GM18526 (cell line): ENCODE results near the gene HMGCS2.

ENCODE experiments used
- POLR2A ChIP-seq: IDR thresholded peaks from 3 replicates; pipeline ENCODE4 v1.6.1; 2011; ENCODE audit not compliant: insufficient read length; ENCODE audit errors: extremely low read depth

The HMGCS2 gene

DNA sequence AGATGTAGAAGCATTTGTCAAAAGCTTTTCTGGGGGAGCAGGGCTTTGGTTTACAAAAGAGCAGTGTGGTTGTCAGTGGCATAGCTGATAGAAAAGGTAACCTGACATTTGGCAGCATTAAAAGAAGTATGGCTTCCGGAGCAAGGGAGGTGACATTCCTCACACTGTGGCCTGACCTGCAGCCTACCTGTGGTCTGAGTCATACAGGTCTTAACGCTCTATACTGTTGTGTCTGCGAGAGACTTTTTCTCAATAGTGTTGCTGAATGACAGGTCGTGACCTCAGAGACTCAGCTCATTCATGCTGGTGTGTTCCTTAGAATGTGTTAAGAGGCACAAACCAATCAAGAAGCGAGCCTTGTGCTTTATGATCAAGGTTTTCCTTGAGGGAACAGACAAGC lies 37.6 kb downstream of the HMGCS2 start:
- TF ChIP-seq POLR2A: no peak

DNA sequence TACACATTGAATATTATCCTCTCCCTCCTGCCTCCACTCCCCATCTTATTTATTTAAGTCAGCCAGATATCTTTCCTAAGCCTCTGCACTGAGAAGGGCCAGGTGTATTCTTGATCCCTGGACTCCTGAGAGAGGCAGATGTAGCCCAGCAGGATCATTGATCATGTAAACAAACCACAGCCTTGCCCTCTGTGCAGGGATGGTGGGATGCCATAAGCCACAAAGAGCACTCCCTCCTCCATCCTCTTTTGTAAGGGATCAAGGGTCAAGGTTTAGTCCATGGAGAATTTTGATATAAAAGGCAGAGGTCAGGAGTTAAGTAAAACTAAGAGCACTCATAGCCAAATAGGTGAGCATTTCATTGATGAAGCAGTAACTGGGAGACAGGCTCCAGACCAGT lies 39.7 kb downstream of the HMGCS2 start:
- TF ChIP-seq POLR2A: no peak

DNA sequence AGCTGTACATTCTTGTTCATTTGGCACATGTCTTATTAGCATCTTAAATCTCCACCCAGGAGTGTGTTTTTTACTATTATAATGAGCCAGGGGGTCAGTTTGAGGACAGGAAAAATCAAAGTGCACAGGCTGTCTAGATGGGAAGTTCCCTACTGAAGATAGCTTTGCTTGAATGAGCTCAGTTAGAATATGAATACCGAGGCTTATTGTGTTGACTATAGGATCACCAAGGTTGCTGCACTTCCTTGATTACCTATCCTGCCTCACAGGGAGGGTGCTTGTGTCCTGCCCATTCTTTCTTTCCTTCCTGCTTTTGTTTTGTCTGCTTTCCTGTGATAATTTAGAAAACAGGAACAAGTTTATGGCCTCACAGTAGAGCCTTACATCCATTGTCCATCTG lies 40.7 kb downstream of the HMGCS2 start:
- no peak for TF ChIP-seq POLR2A

DNA sequence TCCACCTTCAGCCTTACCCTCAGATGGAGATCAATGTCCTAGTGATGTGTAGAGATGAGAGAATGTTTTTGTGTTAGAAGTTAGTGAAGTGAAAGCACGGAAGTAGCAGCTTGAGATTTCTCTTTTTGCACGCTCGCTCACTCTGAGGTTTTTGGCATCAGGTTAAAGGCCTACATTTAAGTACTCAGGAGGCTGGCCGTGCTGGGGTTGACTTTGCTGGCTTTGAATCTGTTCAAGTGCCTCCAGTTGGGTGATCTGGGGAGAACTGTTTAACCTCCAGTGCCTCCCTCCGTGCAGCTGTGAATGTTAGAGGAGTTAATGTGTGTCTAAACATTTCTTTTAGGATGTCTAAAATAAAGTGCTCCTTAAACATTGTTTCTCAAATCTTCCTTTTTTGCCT lies 43.1 kb downstream of the HMGCS2 start:
- no peak for TF ChIP-seq POLR2A

DNA sequence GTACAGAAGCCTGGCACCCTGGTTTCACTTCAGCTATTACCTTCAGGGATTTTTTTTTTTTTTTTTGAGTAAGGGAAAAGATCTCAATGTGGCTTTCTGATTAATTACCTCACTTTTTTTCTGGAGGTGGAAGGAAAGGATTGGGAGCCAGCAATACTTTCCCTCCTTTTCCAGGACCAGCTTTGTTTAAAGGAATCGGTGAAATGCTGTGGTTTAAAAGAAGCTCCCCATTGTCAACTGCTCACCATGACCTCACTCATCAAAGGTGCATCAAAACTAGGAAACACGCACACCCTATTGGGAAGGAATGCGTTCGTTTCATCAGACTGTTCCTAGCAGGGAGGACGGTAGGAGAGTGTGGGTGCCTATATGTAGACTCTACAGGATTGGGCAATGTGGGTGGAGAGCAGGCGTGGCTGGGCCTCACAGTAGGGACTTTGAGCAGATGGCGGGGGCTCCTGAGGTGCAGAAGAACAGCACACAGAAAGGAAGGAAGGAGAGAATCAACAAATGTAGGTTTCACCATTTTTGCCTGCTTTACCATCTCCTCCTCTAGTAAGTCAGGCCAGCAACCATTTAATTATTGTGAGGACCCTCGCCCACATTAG lies 44.0 kb downstream of the HMGCS2 start:
- no peak for TF ChIP-seq POLR2A

DNA sequence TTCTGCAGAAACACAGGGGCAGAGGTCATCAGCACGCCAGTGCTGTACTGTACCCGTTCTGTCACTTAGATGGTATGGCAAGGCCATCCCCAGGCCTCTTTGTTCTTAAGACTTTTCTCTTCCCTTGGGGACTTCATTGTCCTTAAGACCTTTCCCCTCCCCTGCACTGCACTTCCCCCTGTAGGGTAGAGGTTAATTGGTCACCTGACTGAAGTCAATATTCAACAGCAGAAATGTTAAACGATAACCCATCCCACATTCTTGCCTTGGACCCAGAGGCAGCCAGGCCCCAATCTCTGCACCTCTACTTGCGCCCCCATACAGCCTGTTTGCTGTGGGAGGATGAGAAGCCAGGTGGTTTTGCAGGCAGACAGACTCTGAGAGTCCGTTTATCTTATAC lies 46.8 kb downstream of the HMGCS2 start:
- no peak for TF ChIP-seq POLR2A

DNA sequence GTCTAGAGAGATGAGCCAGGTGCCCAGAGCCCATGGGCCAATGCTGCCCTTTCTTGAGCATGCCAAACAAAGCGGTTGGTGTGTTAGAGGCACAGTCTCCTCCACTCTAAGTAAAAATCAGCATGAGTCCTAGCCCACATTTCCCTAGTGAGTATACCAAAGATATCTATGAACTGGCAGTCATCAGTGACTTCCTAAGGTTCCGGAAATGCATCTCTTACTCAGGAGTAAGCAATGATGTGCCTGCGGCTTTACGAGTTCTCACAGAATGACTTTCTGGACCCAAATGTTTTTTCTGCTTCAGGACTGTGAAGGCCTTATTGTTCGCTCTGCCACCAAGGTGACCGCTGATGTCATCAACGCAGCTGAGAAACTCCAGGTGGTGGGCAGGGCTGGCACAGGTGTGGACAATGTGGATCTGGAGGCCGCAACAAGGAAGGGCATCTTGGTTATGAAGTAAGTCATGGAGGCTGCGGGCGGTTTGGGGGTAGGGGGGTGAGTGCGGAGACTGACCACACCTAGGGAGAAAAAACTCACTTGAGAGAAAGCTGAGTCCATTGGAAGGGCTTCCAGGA lies 47.8 kb downstream of the HMGCS2 start:
- no peak for TF ChIP-seq POLR2A

DNA sequence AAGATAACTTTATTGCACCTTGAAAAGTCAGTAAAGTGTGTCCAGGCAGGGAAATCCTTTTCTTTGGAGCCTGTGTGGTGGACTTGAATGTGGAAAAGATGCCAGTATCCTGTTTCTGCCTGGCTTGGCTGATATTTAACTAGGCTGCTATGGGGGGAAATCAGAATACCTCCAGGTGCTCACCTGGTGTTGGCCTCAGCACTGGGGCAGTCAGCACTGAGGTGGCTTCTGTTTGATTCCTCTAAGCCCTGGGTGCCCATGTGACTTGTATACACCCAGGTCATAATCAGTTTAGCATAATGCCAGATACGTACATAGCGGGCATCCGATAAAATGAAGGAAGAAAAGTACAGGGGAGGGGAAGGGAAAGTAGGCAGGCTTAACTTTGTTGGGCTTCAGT lies 49.7 kb downstream of the HMGCS2 start:
- TF ChIP-seq POLR2A: no peak

DNA sequence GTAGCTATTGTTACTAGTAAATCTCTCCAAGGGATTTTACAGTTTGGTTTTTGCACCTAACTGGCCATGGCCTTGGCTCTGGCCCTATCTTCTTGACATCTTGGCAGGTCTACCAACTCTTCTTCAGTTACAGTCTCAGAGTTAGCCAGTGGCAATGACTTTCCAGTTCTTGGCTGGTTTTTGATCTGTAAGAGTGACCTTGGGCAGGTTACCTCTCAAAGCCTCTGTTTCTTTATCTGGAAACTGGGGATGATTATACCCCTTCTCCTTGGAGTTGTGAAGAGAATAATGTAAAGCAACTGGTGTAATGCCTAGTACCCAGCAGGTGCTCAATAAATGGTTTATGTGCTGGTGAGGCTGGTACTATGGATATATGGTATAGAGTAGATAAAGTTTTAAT lies 50.3 kb downstream of the HMGCS2 start:
- TF ChIP-seq POLR2A: no peak

DNA sequence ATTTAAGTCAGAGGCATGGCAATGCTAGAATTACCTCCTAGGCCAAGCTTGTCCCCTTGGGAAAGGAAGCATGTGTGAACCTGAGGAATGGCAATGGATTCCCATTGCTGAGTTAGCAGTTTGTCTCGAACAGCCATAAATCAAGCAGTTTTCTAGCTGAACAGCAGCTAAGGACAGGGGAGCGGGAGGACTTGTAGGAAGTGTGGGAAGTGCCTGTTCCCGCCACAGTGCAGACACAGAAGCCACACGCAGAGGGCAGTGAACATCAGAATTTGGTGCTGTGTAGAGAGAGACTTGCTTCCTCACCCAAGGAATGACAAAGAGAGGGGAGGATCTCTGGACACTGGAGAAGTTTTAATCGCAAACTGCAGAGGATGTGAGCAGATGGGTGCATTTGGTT lies 53.2 kb downstream of the HMGCS2 start:
- no peak for TF ChIP-seq POLR2A

DNA sequence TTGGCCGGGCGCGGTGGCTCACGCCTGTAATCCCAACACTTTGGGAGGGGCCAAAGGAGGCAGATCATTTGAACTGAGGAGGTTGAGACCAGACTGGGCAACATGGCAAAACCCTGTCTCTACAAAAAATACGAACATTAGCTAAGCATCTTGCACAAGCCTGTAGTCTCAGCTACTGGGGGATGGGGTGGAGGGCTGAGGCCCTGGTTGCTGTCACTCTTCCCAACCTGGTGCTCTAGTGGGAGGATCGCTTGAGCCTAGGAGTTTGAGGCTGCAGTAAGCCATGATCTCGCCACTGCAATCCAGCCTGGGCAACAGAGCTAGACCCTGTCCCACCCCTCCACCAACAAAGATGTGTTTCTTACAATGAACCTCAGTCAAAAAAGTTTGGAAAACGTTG lies 54.1 kb downstream of the HMGCS2 start:
- no peak for TF ChIP-seq POLR2A

DNA sequence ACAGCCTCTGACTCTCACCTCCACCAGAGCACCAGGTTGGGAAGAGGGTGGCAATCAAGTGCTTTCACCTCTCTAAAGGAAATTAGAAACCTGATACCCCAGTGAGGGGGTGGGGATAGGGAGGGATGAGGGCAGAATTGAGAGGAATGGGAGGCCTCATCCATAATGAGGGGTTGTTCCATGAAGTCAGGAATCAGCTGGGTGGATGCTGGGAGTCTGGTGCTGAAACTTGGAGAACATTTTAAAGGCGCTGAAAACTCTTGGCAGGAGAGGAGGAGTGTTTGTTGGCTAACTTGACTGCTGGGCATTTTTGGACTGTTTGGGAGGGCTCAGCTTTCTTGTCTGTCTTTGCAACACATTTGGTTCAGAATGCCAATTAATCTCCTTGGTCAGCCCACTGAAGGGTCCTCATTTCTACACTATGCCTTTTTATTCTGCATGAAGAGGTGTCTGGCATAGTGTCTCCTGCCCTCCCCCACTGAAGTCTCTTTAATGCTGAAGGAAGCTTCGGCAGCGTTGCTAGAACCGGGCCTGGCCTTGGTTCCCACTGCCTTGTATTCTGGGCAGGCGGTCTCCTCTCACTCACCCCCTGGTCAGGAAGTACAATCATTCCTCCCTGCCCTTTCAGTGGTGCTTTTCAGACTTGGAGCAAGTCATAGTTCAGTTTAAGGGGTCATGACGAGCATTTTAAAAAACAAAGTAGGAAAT lies 54.8 kb downstream of the HMGCS2 start:
- TF ChIP-seq POLR2A: no peak

DNA sequence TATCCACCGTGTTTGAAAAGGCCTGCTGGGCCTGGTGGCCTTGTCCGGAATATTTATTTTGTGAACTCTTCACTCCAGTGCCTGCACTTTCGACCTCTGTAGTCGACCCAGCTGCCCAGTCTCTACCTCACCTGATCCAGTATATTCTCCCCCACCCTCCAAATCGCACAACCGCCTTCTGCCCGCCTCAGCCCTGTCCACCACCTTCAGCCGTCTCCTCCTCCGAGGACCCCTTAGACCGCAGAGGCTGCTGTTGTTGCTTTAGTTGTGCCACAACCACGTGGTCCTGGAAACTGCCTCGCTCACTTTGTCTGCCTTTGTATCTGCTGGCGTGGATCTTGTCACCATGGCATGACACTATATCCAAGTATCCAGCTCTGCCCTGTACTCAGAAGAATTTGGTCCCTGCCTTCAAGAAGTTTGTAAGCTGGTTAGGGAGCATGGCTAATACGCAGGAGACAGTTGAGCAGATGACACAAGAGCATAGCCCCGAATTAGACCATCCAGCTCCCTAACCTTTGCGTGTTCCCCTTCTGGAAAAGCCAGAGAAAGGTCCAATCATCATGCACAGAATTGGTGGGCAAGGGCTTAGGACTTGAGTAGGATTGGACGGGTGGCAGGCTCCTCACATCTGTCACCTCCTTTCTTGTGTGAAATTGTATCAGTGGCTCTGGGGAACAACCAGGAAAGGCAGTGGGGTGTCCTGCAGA lies 55.5 kb downstream of the HMGCS2 start:
- TF ChIP-seq POLR2A: no peak

DNA sequence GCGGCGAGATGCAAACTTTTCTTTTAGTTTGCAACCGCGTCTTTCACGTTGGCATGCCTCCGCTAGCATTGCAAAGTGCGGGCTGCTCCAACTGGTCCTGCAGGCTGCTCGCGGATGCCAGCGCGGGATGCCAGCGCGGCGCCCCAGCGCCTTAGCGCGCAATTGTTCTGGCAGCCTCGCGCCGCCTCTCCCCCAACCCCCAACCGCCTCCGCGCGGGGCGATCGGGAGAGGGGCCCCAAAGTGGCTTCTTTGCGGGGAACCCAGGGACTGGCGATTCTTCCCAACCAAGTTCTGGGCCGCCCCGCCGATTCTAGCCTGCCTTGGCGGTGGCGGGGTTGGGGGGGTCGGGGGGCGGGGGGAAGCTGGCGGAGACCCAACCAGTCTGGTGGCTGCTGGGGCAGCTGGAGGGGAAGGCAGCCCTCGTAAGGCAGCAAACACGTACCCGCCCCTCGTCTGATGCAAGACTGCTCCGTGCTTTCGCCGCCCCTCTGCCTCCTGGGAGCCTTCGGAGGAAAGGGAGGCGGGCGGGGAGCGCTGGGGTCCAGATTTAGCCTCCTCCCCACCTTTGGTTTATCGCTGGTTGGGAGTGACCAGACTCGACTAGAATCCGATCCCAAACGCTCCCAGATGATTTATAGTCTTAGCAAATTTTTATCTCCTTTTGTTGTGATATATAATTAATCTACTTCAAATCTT lies 56.2 kb downstream of the HMGCS2 start:
- TF ChIP-seq POLR2A: no peak

DNA sequence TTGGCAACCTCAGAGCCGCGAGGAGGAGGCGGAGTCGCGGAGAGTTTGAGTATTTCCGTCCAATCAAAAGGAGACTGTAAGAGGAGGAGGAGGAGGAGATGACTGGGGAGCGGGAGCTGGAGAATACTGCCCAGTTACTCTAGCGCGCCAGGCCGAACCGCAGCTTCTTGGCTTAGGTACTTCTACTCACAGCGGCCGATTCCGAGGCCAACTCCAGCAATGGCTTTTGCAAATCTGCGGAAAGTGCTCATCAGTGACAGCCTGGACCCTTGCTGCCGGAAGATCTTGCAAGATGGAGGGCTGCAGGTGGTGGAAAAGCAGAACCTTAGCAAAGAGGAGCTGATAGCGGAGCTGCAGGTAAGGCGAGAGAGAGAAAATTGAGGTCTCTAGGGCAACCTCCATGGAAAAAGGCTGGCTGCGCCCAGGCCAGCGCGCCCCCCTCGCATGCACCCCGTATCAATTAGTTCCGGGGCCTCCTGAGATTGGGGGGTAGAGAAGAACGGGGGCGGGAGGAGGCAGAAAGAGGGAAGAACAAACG lies 56.8 kb downstream of the HMGCS2 start, which contains the start of gene PHGDH:
TSS of gene PHGDH (plus strand) at position 131 of the 538 bp plus-strand sequence. CDS start at position 220, 89 bp downstream.
- peak; percentile 57 for TF ChIP-seq POLR2A

DNA sequence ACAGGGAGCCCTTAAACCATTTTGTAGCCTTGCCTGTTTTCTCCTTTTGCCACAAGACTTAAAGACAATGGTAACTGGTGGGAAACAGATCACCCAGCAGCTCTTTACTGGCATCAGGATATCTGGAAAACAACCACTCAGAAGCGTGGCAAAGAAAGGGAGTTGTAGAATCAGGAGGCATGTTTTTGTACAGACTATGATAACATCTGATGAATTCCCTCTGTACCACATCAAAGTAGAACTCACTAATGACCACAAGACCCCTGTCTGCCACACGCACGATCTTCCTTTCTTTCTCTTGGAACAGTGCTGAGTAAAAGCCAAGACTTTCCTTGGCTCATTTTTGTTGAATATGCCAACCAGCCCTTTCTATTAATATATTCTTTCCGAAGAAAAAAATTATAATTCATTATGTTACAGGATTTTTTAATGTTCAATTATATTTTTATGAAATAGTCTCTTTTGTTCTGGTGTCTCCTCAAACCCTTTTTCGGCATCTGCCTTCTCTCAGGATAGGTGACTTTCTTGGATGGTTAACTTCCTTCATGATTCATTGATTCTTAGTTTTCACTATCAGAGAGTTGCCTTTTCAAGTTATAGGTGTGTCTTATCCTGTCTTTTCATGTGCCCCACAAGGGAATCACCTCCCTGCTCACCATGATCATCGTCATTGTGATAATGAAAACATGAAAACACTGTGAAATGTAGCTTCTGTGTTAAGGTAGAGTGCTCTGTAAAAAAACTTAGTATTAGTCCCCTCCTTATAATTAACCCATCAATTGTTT lies 64.8 kb downstream of the HMGCS2 start:
- TF ChIP-seq POLR2A: no peak
